Measurements from ENCODE around the gene POP4.

The POP4 gene

GRCh38 chr19:29634423-29635130 is 28.5 kb downstream of the POP4 start:
- DNase-seq: no peak

- DNase-seq: no peak
Measured at GRCh38 chr19:29635963-29636362, 29.9 kb downstream of the POP4 start.

GRCh38 chr19:29636553-29637360 is 30.7 kb downstream of the POP4 start:
- no peak for DNase-seq

GRCh38 chr19:29639086-29639485 is 33.0 kb downstream of the POP4 start:
- no peak for DNase-seq

- DNase-seq: no peak
Measured at GRCh38 chr19:29640231-29640630, 34.1 kb downstream of the POP4 start.

GRCh38 chr19:29641597-29641996 is 35.5 kb downstream of the POP4 start:
- no peak for DNase-seq

GRCh38 chr19:29643361-29643935 is 37.4 kb downstream of the POP4 start:
- no peak for DNase-seq

GRCh38 chr19:29644210-29644609 is 38.1 kb downstream of the POP4 start:
- no peak for DNase-seq

- DNase-seq: no peak
Measured at GRCh38 chr19:29645491-29645867, 39.4 kb downstream of the POP4 start.

- peak in 2 of 14 donors; percentile 6 to 15 for DNase-seq
Measured at GRCh38 chr19:29645911-29646310, 39.8 kb downstream of the POP4 start.

- DNase-seq: no peak
Measured at GRCh38 chr19:29650772-29651387, 44.8 kb downstream of the POP4 start.

GRCh38 chr19:29651622-29652394 is 45.7 kb downstream of the POP4 start:
- DNase-seq: no peak

- no peak for DNase-seq
Measured at GRCh38 chr19:29653398-29653797, 47.3 kb downstream of the POP4 start.

GRCh38 chr19:29655648-29656335 is 49.7 kb downstream of the POP4 start:
- no peak for DNase-seq

GRCh38 chr19:29658221-29658991 is 52.3 kb downstream of the POP4 start:
- DNase-seq: no peak

- DNase-seq: no peak
Measured at GRCh38 chr19:29660835-29661234, 54.8 kb downstream of the POP4 start.

GRCh38 chr19:29662278-29662603 is 56.2 kb downstream of the POP4 start:
- DNase-seq: no peak

GRCh38 chr19:29662604-29663404 is 56.7 kb downstream of the POP4 start:
- peak in 7 of 14 donors; percentile 15 to 74 (median 40) for DNase-seq

GRCh38 chr19:29663861-29664752 is 58.0 kb downstream of the POP4 start:
- no peak for DNase-seq
